Activated CD4-positive, alpha-beta T cell treated with anti-CD3 and anti-CD28 coated beads, Interleukin-2, amount 10 ng/mL, durations not matched to agents 7 days and 5 days (primary cell): ENCODE measurements around the gene LYPD4. TPM values are rescaled to one million over a fixed set of nuclear protein-coding genes. Genes with fewer than 3 reads are reported as not detected.

Experiments used
- CTCF ChIA-PET: fragments of 350-600 bp; sonication (Branson Sonifier 250); formaldehyde crosslinking; loops from one replicate; lab custom pipeline; 2021; ENCODE audit warnings: antibody characterized with exemption; lab: Charles Lee
- POLR2A ChIA-PET: fragments of 350-600 bp; sonication (Branson Sonifier 250); formaldehyde crosslinking; loops from one replicate; lab custom pipeline; 2021; ENCODE audit warnings: antibody characterized with exemption; lab: Charles Lee
- DNase-seq: peaks from one replicate; pipeline ENCODE4 v3.0.0-alpha.2; 2020
- H3K27ac Mint-ChIP-seq: one replicate; pipeline ENCODE4 v1.8.0; 2021; ENCODE audit warnings: mild to moderate bottlenecking, moderate library complexity, mixed read lengths
- H3K27me3 Mint-ChIP-seq: one replicate; pipeline ENCODE4 v1.8.0; 2021; ENCODE audit warnings: mixed read lengths
- H3K36me3 Mint-ChIP-seq: one replicate; pipeline ENCODE4 v1.8.0; 2021; ENCODE audit warnings: low read depth, mixed read lengths
- H3K4me1 Mint-ChIP-seq: one replicate; pipeline ENCODE4 v1.8.0; 2021; ENCODE audit warnings: mixed read lengths
- H3K4me3 Mint-ChIP-seq: one replicate; pipeline ENCODE4 v1.8.0; 2021; ENCODE audit warnings: mild to moderate bottlenecking, moderate library complexity, mixed read lengths
- H3K9me3 Mint-ChIP-seq: one replicate; pipeline ENCODE4 v1.8.0; 2021; ENCODE audit warnings: mixed read lengths
- total RNA-seq, 2 experiments: library from RNA; stranded (reverse); gene quantifications; one replicate each; pipeline ENCODE4 v1.2.3, GENCODE V29; 2021

The LYPD4 gene, protein sequence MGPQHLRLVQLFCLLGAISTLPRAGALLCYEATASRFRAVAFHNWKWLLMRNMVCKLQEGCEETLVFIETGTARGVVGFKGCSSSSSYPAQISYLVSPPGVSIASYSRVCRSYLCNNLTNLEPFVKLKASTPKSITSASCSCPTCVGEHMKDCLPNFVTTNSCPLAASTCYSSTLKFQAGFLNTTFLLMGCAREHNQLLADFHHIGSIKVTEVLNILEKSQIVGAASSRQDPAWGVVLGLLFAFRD
- total RNA-seq, result not detected

GRCh38 chr19:41844601-41845000 is at the start of gene LYPD4:
TSS of gene LYPD4 (minus strand) at chr19:41844683. CDS start at chr19:41839285, 5,398 bp downstream.
- CTCF ChIA-PET, result no interaction called here
- POLR2A ChIA-PET, result no interaction called here
- no peak within 1 kb of the TSS for H3K27ac Mint-ChIP-seq
- DNase-seq, result no peak
- H3K27me3 Mint-ChIP-seq, result peaks cover 4% of the 10 kb centered on the region
- H3K36me3 Mint-ChIP-seq, result no peaks in the 10 kb centered on the region
- no peaks in the 10 kb centered on the region for H3K4me1 Mint-ChIP-seq
- no peak within 1 kb of the TSS for H3K4me3 Mint-ChIP-seq
- H3K9me3 Mint-ChIP-seq, result no peaks in the 10 kb centered on the region

DNA sequence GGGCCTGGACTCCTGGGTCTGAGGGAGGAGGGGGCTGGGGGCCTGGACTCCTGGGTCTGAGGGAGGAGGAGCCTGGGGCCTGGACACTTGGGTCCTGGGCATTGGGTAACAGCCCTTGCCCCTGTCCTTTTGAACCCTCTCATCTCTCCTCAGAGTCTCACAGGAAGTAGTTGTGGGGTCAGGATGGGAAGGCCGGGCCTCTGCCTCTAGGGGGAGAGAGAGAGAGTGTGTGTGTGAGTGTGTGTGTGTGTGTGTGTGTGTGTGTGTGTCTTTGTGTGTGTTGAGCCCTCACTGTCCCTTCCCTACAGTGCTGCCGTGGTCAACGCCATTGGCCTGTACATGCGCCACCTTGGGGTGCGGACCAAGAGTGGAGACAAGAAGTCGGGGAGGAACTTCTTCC is 49.4 kb upstream of the LYPD4 start:
- CTCF ChIA-PET, result no interaction called here
- Mint-ChIP-seq H3K27me3 (no peaks in the 10 kb centered on the region), H3K36me3 (peaks cover 60% of the 10 kb centered on the region), H3K9me3 (no peaks in the 10 kb centered on the region), H3K27ac (peak overlapping the region; percentile 43), H3K4me1 (peaks cover 46% of the 10 kb centered on the region), H3K4me3 (no peak overlapping the region)
- DNase-seq, result peak; percentile 41
- POLR2A ChIA-PET, result no interaction called here

DNA sequence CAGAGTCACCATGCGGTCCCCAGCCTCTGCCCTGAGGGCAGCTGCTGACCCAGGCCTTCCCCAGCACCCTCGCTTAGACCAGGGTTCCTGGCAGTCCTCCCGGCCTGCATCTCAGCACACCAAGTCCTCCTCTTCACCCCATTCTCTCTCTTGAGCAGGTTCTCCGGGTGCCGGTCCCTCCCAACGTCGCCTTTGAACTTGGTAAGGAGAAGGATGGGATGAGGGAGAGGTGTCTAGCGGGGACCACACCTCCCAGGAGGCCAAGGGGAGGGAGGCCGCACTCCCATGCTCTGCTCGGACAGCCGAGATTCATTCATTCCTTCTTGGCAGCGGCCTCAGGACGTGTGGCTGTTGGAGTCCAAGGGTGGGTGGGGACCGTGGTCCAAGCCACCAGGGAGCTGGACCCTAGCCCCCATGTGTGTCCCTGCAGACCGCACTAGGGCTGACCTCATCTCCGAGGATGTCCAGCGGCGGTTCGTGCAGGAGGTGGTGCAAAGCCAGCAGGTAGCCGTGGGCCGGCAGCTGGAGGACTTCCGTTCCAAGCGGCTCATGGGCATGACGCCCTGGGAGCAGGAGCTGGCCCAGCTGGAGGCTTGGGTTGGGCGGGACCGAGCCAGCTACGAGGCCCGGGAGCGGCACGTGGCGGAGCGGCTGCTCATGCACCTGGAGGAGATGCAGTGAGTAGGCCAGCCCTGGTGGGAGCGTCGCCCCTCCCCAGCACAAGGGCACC is 47.9 kb upstream of the LYPD4 start:
- POLR2A ChIA-PET, result no interaction called here
- Mint-ChIP-seq H3K36me3 (peaks cover 61% of the 10 kb centered on the region), H3K9me3 (no peaks in the 10 kb centered on the region), H3K4me3 (no peak overlapping the region), H3K4me1 (peaks cover 51% of the 10 kb centered on the region), H3K27ac (no peak overlapping the region), H3K27me3 (no peaks in the 10 kb centered on the region)
- CTCF ChIA-PET, result interaction anchor here (1.3 to 1.9 kb wide), 2 partner anchors 9 to 33 kb away, joined by 3 to 4 read pairs; partner anchors contain the start of gene RPS19
- DNase-seq, result no peak

DNA sequence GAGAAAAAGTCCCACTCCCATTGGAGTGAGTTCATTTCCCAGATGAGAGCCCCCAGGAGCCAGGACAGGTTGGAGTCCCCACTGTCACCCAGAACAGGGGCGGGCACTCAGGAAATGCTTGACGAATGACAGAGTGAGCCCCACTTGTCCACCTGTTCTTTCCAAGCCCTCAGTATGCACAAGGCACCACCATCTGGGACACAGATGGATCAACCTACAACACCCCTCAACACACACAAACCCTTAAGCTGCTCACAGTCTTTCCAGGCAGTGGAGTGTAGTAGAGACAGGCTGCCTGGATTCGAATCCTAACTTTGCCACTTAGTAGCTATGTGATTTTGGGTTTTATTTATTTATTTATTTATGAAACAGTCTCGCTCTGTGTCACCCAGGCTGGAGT is 46.5 kb upstream of the LYPD4 start:
- H3K27ac Mint-ChIP-seq, result no peak overlapping the region
- POLR2A ChIA-PET, result no interaction called here
- peaks cover 56% of the 10 kb centered on the region for H3K4me1 Mint-ChIP-seq
- CTCF ChIA-PET, result interaction anchor here (0.5 to 2.6 kb wide), 3 partner anchors 15 to 31 kb away, joined by 4 to 11 read pairs (median 5); partner anchors contain the start of gene RPS19
- no peak for DNase-seq
- no peaks in the 10 kb centered on the region for H3K27me3 Mint-ChIP-seq
- H3K4me3 Mint-ChIP-seq, result no peak overlapping the region
- H3K36me3 Mint-ChIP-seq, result peaks cover 70% of the 10 kb centered on the region
- H3K9me3 Mint-ChIP-seq, result no peaks in the 10 kb centered on the region

GRCh38 chr19:41889896-41890295 is 45.4 kb upstream of the LYPD4 start:
- POLR2A ChIA-PET, result no interaction called here
- no peak overlapping the region for H3K4me3 Mint-ChIP-seq
- no peaks in the 10 kb centered on the region for H3K9me3 Mint-ChIP-seq
- H3K27ac Mint-ChIP-seq, result peak overlapping the region; percentile 83
- CTCF ChIA-PET, result interaction anchor here (1.0 to 2.6 kb wide), 2 partner anchors 16 to 24 kb away, joined by 3 to 11 read pairs; no protein-coding TSS in a partner anchor
- H3K27me3 Mint-ChIP-seq, result no peaks in the 10 kb centered on the region
- DNase-seq, result no peak
- H3K36me3 Mint-ChIP-seq, result peaks cover 69% of the 10 kb centered on the region
- peaks cover 53% of the 10 kb centered on the region for H3K4me1 Mint-ChIP-seq

GRCh38 chr19:41888926-41889325 is 44.4 kb upstream of the LYPD4 start:
- peak overlapping the region; percentile 83 for H3K4me3 Mint-ChIP-seq
- peaks cover 52% of the 10 kb centered on the region for H3K4me1 Mint-ChIP-seq
- ChIA-PET CTCF (interaction anchor here (1.0 to 5.4 kb wide), 4 partner anchors 15 to 69 kb away, joined by 3 to 44 read pairs (median 7); no protein-coding TSS in a partner anchor), POLR2A (no interaction called here)
- no peaks in the 10 kb centered on the region for H3K9me3 Mint-ChIP-seq
- peak overlapping the region; percentile 83 for H3K27ac Mint-ChIP-seq
- H3K36me3 Mint-ChIP-seq, result peaks cover 72% of the 10 kb centered on the region
- H3K27me3 Mint-ChIP-seq, result no peaks in the 10 kb centered on the region
- no peak for DNase-seq

GRCh38 chr19:41887711-41888382 is 43.4 kb upstream of the LYPD4 start:
- H3K36me3 Mint-ChIP-seq, result peaks cover 74% of the 10 kb centered on the region
- peak overlapping the region; percentile 83 for H3K4me3 Mint-ChIP-seq
- ChIA-PET POLR2A (interaction anchor here (0.6 to 2.0 kb wide), 3 partner anchors 13 to 27 kb away, joined by 4 to 8 read pairs (median 5); partner anchors contain the start of gene RPS19), CTCF (interaction anchor here (1.1 to 5.4 kb wide), 6 partner anchors 9 to 70 kb away, joined by 3 to 44 read pairs (median 6); partner anchors contain the start of gene RPS19)
- H3K27ac Mint-ChIP-seq, result peak overlapping the region; percentile 92
- no peaks in the 10 kb centered on the region for H3K27me3 Mint-ChIP-seq
- H3K9me3 Mint-ChIP-seq, result no peaks in the 10 kb centered on the region
- H3K4me1 Mint-ChIP-seq, result peaks cover 48% of the 10 kb centered on the region
- DNase-seq, result peak; percentile 83

DNA sequence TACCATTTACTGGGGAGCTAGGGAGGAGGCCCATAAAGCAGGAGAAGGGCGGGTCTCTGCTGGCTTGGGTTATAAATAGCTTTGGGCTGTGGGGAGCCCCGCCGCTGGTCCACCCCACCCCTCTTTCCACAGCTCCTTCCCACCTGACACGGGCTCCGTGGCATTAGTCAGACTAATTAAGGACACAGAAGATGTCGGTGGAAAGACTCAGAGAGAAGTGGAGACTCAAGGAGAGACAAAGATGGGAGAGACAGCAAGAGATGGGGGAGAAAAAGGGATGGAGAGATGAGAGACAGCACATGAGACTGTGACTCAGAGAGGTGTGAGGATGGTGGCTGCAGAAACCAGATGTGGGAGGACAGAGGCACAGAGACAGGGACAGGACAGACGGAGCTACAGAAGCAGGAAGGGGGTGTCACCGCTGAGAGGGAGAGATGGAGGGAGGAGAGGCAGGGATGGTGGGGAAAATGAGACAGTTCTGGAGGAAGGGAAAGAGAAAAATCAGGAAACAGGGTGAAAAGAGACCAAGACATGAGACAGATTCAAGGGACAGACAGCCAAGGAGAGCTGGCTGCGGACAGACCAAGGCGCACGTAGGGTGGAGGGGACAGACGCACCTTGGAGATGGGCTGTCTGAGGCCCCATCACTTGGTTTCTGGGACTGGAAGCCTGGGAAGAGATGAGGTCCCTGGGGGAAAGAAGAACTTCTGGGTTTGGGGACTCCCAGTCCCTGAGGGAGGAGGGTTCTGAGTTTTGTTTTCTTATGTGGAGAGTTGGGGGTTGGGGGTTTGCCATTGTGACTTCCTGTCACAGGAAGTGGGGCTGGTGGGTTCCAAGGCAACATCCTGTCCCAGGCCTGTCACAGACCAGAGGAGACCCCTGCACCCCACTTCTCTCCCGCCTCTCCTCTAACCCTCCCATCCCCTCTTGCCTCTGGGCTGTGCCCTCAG is 42.6 kb upstream of the LYPD4 start:
- Mint-ChIP-seq H3K4me3 (peak overlapping the region; percentile 83), H3K4me1 (peaks cover 53% of the 10 kb centered on the region), H3K27me3 (no peaks in the 10 kb centered on the region), H3K9me3 (no peaks in the 10 kb centered on the region), H3K36me3 (peaks cover 79% of the 10 kb centered on the region), H3K27ac (peak overlapping the region; percentile 92)
- CTCF ChIA-PET, result interaction anchor here (0.6 to 5.4 kb wide), 11 partner anchors 9 to 63 kb away, joined by 4 to 44 read pairs (median 5); partner anchors contain the start of gene RPS19
- peak; percentile 84 for DNase-seq
- POLR2A ChIA-PET, result interaction anchor here (0.6 to 2.0 kb wide), 3 partner anchors 12 to 26 kb away, joined by 4 to 8 read pairs (median 5); partner anchors contain the start of gene RPS19

DNA sequence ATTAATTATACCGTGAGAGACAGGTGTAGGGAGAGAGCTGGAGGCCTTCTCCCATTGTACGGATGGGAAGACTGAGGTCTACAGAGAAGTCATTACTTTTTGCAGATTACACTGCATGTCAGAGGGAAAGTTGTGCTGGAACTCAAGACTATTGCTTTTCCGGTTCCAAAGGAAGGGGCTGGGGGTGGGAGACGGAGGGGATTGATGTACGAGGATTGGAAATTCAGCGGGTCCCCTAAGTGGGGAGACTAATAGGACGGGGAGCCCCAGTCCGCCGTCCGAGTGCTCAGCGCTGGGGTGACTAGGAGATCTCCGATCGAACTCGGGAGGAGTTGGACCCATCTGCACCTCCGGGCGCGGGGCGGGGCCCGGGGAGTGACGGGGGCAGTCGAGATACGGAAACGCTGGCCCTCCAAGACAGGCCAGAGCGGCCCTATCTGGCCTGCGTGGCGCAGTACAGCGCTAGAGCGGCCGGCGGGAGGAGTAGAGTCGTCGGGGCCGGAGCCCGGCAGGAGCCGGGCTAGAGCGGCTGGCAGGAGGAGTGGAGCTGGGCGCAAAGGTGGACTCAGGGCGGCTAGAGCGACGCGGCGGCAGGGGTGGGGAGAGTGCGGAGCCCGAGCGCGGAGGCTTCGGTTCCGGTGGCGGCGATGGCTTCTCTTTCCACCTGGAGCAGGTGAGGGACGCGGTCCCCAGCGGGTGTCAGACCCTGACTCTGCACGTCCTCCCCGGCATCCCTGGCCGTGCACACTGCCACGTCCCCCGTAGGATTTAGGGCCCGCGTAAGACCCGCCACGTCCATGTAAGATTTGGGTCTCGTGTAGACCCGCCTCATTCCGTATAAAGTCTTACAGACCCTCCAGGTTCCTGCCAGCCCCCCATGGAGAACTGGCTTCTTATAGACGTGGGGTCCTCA is 39.6 kb upstream of the LYPD4 start:
- H3K27me3 Mint-ChIP-seq, result no peaks in the 10 kb centered on the region
- CTCF ChIA-PET, result interaction anchor here (1.1 to 5.4 kb wide), 5 partner anchors 12 to 67 kb away, joined by 3 to 44 read pairs (median 7); partner anchors contain the start of gene RPS19
- H3K36me3 Mint-ChIP-seq, result peaks cover 57% of the 10 kb centered on the region
- H3K4me1 Mint-ChIP-seq, result peaks cover 51% of the 10 kb centered on the region
- H3K9me3 Mint-ChIP-seq, result no peaks in the 10 kb centered on the region
- POLR2A ChIA-PET, result no interaction called here
- DNase-seq, result peak; percentile 90
- peak overlapping the region; percentile 83 for H3K4me3 Mint-ChIP-seq
- H3K27ac Mint-ChIP-seq, result peak overlapping the region; percentile 94

DNA sequence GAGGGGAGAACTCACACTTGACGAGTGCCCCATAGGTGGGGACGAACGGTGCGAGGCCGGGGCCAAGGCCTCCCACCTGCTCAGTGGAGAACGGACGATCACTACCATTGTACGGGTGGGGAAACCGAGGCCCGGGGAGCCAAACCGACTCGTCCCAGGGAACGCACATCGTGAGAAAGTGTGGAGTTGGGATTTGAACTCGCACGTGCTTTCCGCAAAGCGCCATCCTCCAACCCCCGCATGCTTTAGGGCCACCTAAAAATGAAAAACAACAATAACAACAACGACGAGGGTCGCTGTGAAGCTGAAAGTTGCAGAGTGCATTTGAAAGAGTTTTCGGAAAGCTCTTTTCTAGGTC is 39.0 kb upstream of the LYPD4 start:
- H3K4me3 Mint-ChIP-seq, result peak overlapping the region; percentile 83
- no peaks in the 10 kb centered on the region for H3K9me3 Mint-ChIP-seq
- peaks cover 52% of the 10 kb centered on the region for H3K36me3 Mint-ChIP-seq
- peak overlapping the region; percentile 94 for H3K27ac Mint-ChIP-seq
- DNase-seq, result no peak
- ChIA-PET CTCF (interaction anchor here (1.0 to 5.4 kb wide), 6 partner anchors 11 to 68 kb away, joined by 3 to 44 read pairs (median 6); partner anchors contain the start of gene RPS19), POLR2A (no interaction called here)
- H3K4me1 Mint-ChIP-seq, result peaks cover 50% of the 10 kb centered on the region
- H3K27me3 Mint-ChIP-seq, result no peaks in the 10 kb centered on the region
